Endothelial cell of umbilical vein (primary cell): ENCODE data around the gene CBY2. TPM values are rescaled to one million over a fixed set of nuclear protein-coding genes. Genes with fewer than 3 reads are reported as not detected.

Experiments
- BruUV-seq: library from RNA; stranded (reverse); fragments of 400-500 nt; replicated peaks from 2 replicates; lab custom pipeline; 2021; lab: Mats Ljungman, UMichigan
- CTCF ChIA-PET: fragments of 300-600, 350-600 bp; sonication (Branson Sonifier 250); formaldehyde crosslinking; loops from one replicate; lab custom pipeline; 2021; ENCODE audit warnings: antibody characterized with exemption, inconsistent platforms; lab: Charles Lee
- POLR2A ChIA-PET: fragments of 300-600, 350-600 bp; sonication (Branson Sonifier 250); formaldehyde crosslinking; loops from one replicate; lab custom pipeline; 2021; ENCODE audit warnings: antibody characterized with exemption, inconsistent platforms; lab: Charles Lee
- DNase-seq: peaks from one replicate; pipeline ENCODE4 v3.0.0-alpha.2; 2011; ENCODE audit warnings: low read depth, low spot score
- FAIRE-seq: peaks from 2 replicates; lab custom pipeline; 2011; peaks lifted over from hg19 to GRCh38; lab: Jason Lieb, UNC
- H2AFZ ChIP-seq: 2 replicates; pipeline ENCODE4 v1.6.0; 2012; ENCODE audit warnings: low read depth, low read length, control low read depth, inconsistent platforms
- H3K27ac ChIP-seq: 2 replicates; pipeline ENCODE4 v1.5.1; 2011; ENCODE audit warnings: low read depth, mild to moderate bottlenecking, control low read depth, low read length, moderate library complexity; ENCODE audit not compliant: insufficient read depth
- H3K27me3 ChIP-seq, 2 experiments: 2 replicates each; pipeline versions ENCODE4 v1.6.0 to v1.6.1; 2011; ENCODE audit warnings: low read length in 2 of 2, mixed read lengths in 1 of 2; ENCODE audit not compliant: control insufficient read depth in 2 of 2, insufficient read depth in 2 of 2
- H3K36me3 ChIP-seq, 2 experiments: 2 replicates in 1 of 2; 3 replicates in 1 of 2; pipeline ENCODE4 v1.5.1; 2011; ENCODE audit warnings: low read length in 2 of 2, mild to moderate bottlenecking in 1 of 2, moderate library complexity in 1 of 2; ENCODE audit not compliant: control insufficient read depth in 2 of 2, insufficient read depth in 2 of 2; ENCODE audit errors: extremely low read depth in 1 of 2
- H3K4me1 ChIP-seq: 3 replicates; pipeline ENCODE4 v1.5.1; 2011; ENCODE audit warnings: mild to moderate bottlenecking, low read length; ENCODE audit not compliant: control insufficient read depth, insufficient read depth; ENCODE audit errors: extremely low read depth
- H3K4me2 ChIP-seq: 2 replicates; pipeline ENCODE4 v1.6.1; 2011; ENCODE audit warnings: low read length, control low read depth, mixed read lengths; ENCODE audit not compliant: insufficient read depth
- H3K4me3 ChIP-seq, 3 experiments: fragments of 200-600 bp in 1 of 3; sonication (generic), shearing (Covaris generic) in 1 of 3; replicated peaks in 1 of 3; 2 replicates each; pipeline ENCODE4 v1.5.1; 2011 to 2016; ENCODE audit warnings: control low read depth in 3 of 3, low read length in 3 of 3, mild to moderate bottlenecking in 2 of 3, inconsistent platforms in 1 of 3, low read depth in 1 of 3, moderate library complexity in 1 of 3; ENCODE audit not compliant: insufficient read depth in 1 of 3
- H3K79me2 ChIP-seq: 2 replicates; pipeline ENCODE4 v1.6.0; 2012; ENCODE audit warnings: low read length, inconsistent platforms; ENCODE audit not compliant: control insufficient read depth, insufficient read depth
- H3K9ac ChIP-seq: replicated peaks from 2 replicates; pipeline ENCODE3; 2011; ENCODE audit warnings: low read length, control low read depth; ENCODE audit not compliant: insufficient read depth; ENCODE audit errors: extremely low read depth
- H3K9me1 ChIP-seq: replicated peaks from 3 replicates; pipeline ENCODE4 v1.6.0; 2011; ENCODE audit warnings: mild to moderate bottlenecking, low read length; ENCODE audit not compliant: control insufficient read depth, insufficient read depth; ENCODE audit errors: extremely low read depth
- H3K9me3 ChIP-seq: replicated peaks from 2 replicates; pipeline ENCODE4 v1.5.1; 2012; ENCODE audit warnings: low read length, inconsistent platforms; ENCODE audit not compliant: control insufficient read depth, insufficient read depth
- H4K20me1 ChIP-seq: replicated peaks from 2 replicates; pipeline ENCODE3; 2011; ENCODE audit warnings: mild to moderate bottlenecking, low read length; ENCODE audit not compliant: control insufficient read depth, insufficient read depth; ENCODE audit errors: extremely low read depth
- EZH2 ChIP-seq: IDR thresholded peaks from 2 replicates; pipeline ENCODE4 v1.6.1; 2012; ENCODE audit warnings: borderline replicate concordance, low read depth, mild to moderate bottlenecking, moderate library complexity, low read length, inconsistent platforms; ENCODE audit not compliant: severe bottlenecking
- FOS ChIP-seq: IDR thresholded peaks from 2 replicates; pipeline ENCODE4 v1.6.1; 2011; ENCODE audit warnings: mild to moderate bottlenecking, low read length, moderate library complexity, borderline replicate concordance; ENCODE audit not compliant: insufficient read depth
- GATA2 ChIP-seq: IDR thresholded peaks from 2 replicates; pipeline ENCODE4 v1.7.0; 2011; ENCODE audit warnings: low read depth, mild to moderate bottlenecking, moderate library complexity, mixed read lengths, low read length; ENCODE audit not compliant: insufficient read length, insufficient read depth
- JUN ChIP-seq: IDR thresholded peaks from 2 replicates; pipeline ENCODE4 v1.6.1; 2011; ENCODE audit warnings: borderline replicate concordance, low read depth; ENCODE audit not compliant: insufficient read length, insufficient read depth
- MYC ChIP-seq: IDR thresholded peaks from one replicate; pipeline ENCODE4 v1.6.1; 2011; ENCODE audit warnings: mild to moderate bottlenecking, low read depth, low read length
- POLR2A ChIP-seq: IDR thresholded peaks from 2 replicates; pipeline ENCODE4 v1.6.1; 2012; ENCODE audit warnings: low read depth, mild to moderate bottlenecking, control low read depth, low read length
- POLR2AphosphoS5 ChIP-seq: IDR thresholded peaks from 2 replicates; pipeline ENCODE4 v1.6.1; 2012; ENCODE audit warnings: low read depth, mild to moderate bottlenecking, control low read depth, low read length, moderate library complexity; ENCODE audit not compliant: insufficient read depth
- dilution Hi-C: fragments of 300-500 bp; cut with MboI; formaldehyde crosslinking; loops from one replicate; pipeline ENCODE4 v1.15.0; 2019; ENCODE audit warnings: low sequenced_read_pairs; ENCODE audit not compliant: extremely low pct_ligation_motif_present
- intact Hi-C: fragments of 100-400 bp; cut with micrococcal nuclease; formaldehyde crosslinking; loops from one replicate; pipeline ENCODE4 v1.10.0; 2022
- polyA plus RNA-seq, 4 experiments: library from polyadenylated mRNA; depleted of rRNA in 3 of 4; stranded (reverse) in 3 of 4; unstranded in 1 of 4; fragments of >200 nt; gene quantifications; 2 replicates each; pipeline versions ENCODE4 v1.2.1 to v1.2.3, GENCODE V29; 2011 to 2012; ENCODE audit warnings: missing spikeins in 1 of 4
- total RNA-seq: library from RNA; stranded (reverse); gene quantifications from 2 replicates; pipeline ENCODE4 v1.2.3, GENCODE V29; 2021
- TF ChIP-seq, protein P1 (sequence below): IDR thresholded peaks from 2 replicates; pipeline ENCODE4 v1.6.1; 2011; ENCODE audit not compliant: insufficient read depth, insufficient read length
- TF ChIP-seq, protein P2 (sequence below), 2 donors: IDR thresholded peaks; 1 replicate in 1 of 2; 2 replicates in 1 of 2; pipeline ENCODE4 v1.5.1; 2011; ENCODE audit warnings: low read length in 2 of 2, mild to moderate bottlenecking in 2 of 2, moderate library complexity in 2 of 2, control low read depth in 1 of 2, inconsistent platforms in 1 of 2, low read depth in 1 of 2; ENCODE audit not compliant: insufficient read depth in 1 of 2; ENCODE audit errors: extremely low read depth in 1 of 2

The CBY2 gene
- total and polyA plus RNA-seq, 2 donors (not counting 3 experiments of a cell fraction or from before 2014, with no cell fraction given): not detected

DNA sequence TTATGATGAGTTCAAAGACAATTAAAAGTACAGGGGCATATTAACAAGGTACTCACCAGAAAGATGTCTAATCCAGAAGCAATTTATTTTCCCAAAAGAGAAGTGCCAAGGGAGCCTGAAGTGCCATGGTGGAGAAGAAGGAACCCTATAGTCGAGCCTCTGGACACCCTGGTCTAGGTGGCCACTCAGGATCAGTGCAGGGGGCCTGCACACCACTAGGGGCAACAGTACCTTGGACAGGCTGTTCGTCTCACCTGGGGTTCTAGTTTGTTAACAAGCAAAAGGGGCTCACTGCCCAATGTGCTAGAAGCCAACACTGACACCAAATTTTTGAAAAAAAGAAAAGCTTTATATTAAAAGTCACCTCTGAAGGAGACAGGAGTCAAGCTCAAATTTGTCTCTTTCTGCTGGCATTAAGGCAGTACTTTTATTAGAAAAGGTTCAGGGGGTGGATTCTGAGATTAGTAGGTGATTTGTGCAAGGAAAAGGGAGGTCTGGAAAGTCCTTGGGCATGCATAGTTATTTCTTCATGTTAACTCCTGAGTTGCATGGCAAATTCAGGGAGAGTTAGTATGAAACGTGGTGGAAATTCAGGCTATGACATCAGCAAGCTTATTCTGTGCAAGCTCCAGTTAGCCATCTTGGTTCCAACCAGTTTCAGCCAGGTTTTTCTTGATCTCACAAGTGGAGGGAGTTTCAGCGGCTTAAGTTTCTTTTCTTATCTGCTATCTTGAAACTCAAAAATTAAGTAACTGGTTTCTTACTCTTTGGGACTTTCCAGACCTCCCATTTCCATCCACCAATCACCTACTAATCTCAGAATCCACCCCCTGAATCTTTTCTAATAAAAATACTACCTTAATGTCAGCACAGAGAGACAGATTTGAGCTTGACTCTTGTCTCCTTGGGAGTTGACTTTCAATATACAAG, 884 bp upstream of the CBY2 start:
- no peak overlapping the region for H2AFZ ChIP-seq
- H3K4me1 ChIP-seq: no peaks in the 10 kb centered on the region
- H3K9me1 ChIP-seq: no peaks in the 10 kb centered on the region
- TF ChIP-seq FOS (no peak), POLR2AphosphoS5 (no peak), GATA2 (no peak), MYC (no peak), EZH2 (no peak), POLR2A (no peak), JUN (no peak)
- TF ChIP-seq, protein P1, sequence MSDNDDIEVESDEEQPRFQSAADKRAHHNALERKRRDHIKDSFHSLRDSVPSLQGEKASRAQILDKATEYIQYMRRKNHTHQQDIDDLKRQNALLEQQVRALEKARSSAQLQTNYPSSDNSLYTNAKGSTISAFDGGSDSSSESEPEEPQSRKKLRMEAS: no peak
- TF ChIP-seq, protein P2, sequence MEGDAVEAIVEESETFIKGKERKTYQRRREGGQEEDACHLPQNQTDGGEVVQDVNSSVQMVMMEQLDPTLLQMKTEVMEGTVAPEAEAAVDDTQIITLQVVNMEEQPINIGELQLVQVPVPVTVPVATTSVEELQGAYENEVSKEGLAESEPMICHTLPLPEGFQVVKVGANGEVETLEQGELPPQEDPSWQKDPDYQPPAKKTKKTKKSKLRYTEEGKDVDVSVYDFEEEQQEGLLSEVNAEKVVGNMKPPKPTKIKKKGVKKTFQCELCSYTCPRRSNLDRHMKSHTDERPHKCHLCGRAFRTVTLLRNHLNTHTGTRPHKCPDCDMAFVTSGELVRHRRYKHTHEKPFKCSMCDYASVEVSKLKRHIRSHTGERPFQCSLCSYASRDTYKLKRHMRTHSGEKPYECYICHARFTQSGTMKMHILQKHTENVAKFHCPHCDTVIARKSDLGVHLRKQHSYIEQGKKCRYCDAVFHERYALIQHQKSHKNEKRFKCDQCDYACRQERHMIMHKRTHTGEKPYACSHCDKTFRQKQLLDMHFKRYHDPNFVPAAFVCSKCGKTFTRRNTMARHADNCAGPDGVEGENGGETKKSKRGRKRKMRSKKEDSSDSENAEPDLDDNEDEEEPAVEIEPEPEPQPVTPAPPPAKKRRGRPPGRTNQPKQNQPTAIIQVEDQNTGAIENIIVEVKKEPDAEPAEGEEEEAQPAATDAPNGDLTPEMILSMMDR (IDR thresholded peaks at IDR 0.05; ENCODE audit: extremely low read depth in 1 of 2, insufficient read depth in 1 of 2, low read depth in 1 of 2, low read length in 2 of 2): no peak
- no peak overlapping the region for H3K4me3 ChIP-seq
- H3K9me3 ChIP-seq: no peaks in the 10 kb centered on the region
- H3K27me3 ChIP-seq: peaks cover 2 to 5% of the 10 kb centered on the region in 2 experiments
- DNase-seq (no peak), FAIRE-seq (no peak)
- H3K27ac ChIP-seq: no peak overlapping the region
- no TSS peak for BruUV-seq
- dilution Hi-C loops (no loop called here), intact Hi-C loops (no loop called here)
- no peaks in the 10 kb centered on the region for H3K36me3 ChIP-seq
- ChIA-PET POLR2A (no interaction called here), CTCF (no interaction called here)
- no peak overlapping the region for H3K4me2 ChIP-seq
- no peaks in the 10 kb centered on the region for H3K79me2 ChIP-seq
- H3K9ac ChIP-seq: no peak overlapping the region
- H4K20me1 ChIP-seq: no peaks in the 10 kb centered on the region
